HG03139 (cell line): ENCODE data around the gene RNF115.
A peak's percentile ranks its signal among the peaks of the same experiment; 100 is the strongest.

Experiments used
- ATAC-seq: cut with Tn5 transposase; IDR thresholded peaks from one replicate; pipeline ENCODE4 v1.9.1; 2021; ENCODE audit not compliant: unreplicated experiment

RNF115 gene

GRCh38 chr1:145707183-145707867 is 116.6 kb downstream of the RNF115 start, which contains the start of gene PDZK1:
TSS of gene PDZK1 (minus strand) at chr1:145707368. CDS start at chr1:145688021, 19,347 bp downstream.
- ATAC-seq = no peak

- no peak for ATAC-seq
These were observed 117.7 kb downstream of the RNF115 start for GRCh38 chr1:145706086-145706664.

GRCh38 chr1:145705622-145706021 is 118.3 kb downstream of the RNF115 start:
- ATAC-seq = no peak

GRCh38 chr1:145702826-145703225 is 121.1 kb downstream of the RNF115 start:
- no peak for ATAC-seq

GRCh38 chr1:145702052-145702451 is 121.8 kb downstream of the RNF115 start:
- no peak for ATAC-seq

- no peak for ATAC-seq
These were observed 122.5 kb downstream of the RNF115 start for GRCh38 chr1:145701306-145701862.

GRCh38 chr1:145696630-145696960 is 127.3 kb downstream of the RNF115 start:
- ATAC-seq = no peak

- no peak for ATAC-seq
These were observed 127.9 kb downstream of the RNF115 start for GRCh38 chr1:145695821-145696629.

- ATAC-seq = no peak
These were observed 131.0 kb downstream of the RNF115 start for GRCh38 chr1:145692785-145693443.

- ATAC-seq = peak; percentile 73
These were observed 133.0 kb downstream of the RNF115 start for GRCh38 chr1:145690587-145691558.

GRCh38 chr1:145689922-145690321 is 134.0 kb downstream of the RNF115 start:
- ATAC-seq = no peak

GRCh38 chr1:145688924-145689323 is 135.0 kb downstream of the RNF115 start:
- ATAC-seq = no peak
